ENCODE measurements around the gene SPNS2.

SPNS2 gene

GRCh38 chr17:4562015-4562969, 63.6 kb downstream of the SPNS2 start:
- Histone ChIP-seq H3K9me3 (ENCODE audit: severe bottlenecking) (no peaks in the 10 kb centered on the region), H3K27me3 (ENCODE audit: insufficient read depth, poor library complexity, severe bottlenecking) (no peaks in the 10 kb centered on the region), H3K36me3 (ENCODE audit: low read depth) (no peaks in the 10 kb centered on the region), H3K4me3 (ENCODE audit: severe bottlenecking) (no peak overlapping the region), H3K27ac (ENCODE audit: poor library complexity, severe bottlenecking) (no peak overlapping the region), H3K4me1 (ENCODE audit: insufficient read depth, poor library complexity, severe bottlenecking) (peaks cover 10% of the 10 kb centered on the region)
- no peak for TF ChIP-seq CTCF (IDR thresholded peaks at IDR 0.05; ENCODE audit: poor library complexity, severe bottlenecking)
- DNase-seq (ENCODE audit: low spot score) (no peak), ATAC-seq (ENCODE audit: low read depth) (no peak)

- H3K27ac ChIP-seq (ENCODE audit: poor library complexity, severe bottlenecking): no peak overlapping the region
- no peaks in the 10 kb centered on the region for H3K36me3 ChIP-seq (ENCODE audit: low read depth)
- H3K27me3 ChIP-seq (ENCODE audit: insufficient read depth, poor library complexity, severe bottlenecking): no peaks in the 10 kb centered on the region
- H3K9me3 ChIP-seq (ENCODE audit: severe bottlenecking): no peaks in the 10 kb centered on the region
- ATAC-seq (ENCODE audit: low read depth) (peak; percentile 80), DNase-seq (ENCODE audit: low spot score) (peak; percentile 69)
- peaks cover 6% of the 10 kb centered on the region for H3K4me1 ChIP-seq (ENCODE audit: insufficient read depth, poor library complexity, severe bottlenecking)
- no peak overlapping the region for H3K4me3 ChIP-seq (ENCODE audit: severe bottlenecking)
- TF ChIP-seq CTCF (IDR thresholded peaks at IDR 0.05; ENCODE audit: poor library complexity, severe bottlenecking): peak; percentile 88
Observed at GRCh38 chr17:4565209-4566141, 66.8 kb downstream of the SPNS2 start.

GRCh38 chr17:4566785-4567184, 68.1 kb downstream of the SPNS2 start:
- peak; percentile 83 for TF ChIP-seq CTCF (IDR thresholded peaks at IDR 0.05; ENCODE audit: poor library complexity, severe bottlenecking)
- H3K27ac ChIP-seq (ENCODE audit: poor library complexity, severe bottlenecking): no peak overlapping the region
- peak; percentile 81 for ATAC-seq (ENCODE audit: low read depth)
- peaks cover 5% of the 10 kb centered on the region for H3K4me1 ChIP-seq (ENCODE audit: insufficient read depth, poor library complexity, severe bottlenecking)
- H3K9me3 ChIP-seq (ENCODE audit: severe bottlenecking): no peaks in the 10 kb centered on the region
- H3K36me3 ChIP-seq (ENCODE audit: low read depth): no peaks in the 10 kb centered on the region
- H3K27me3 ChIP-seq (ENCODE audit: insufficient read depth, poor library complexity, severe bottlenecking): no peaks in the 10 kb centered on the region
- H3K4me3 ChIP-seq (ENCODE audit: severe bottlenecking): no peak overlapping the region
- no peak for DNase-seq (ENCODE audit: low spot score)

- H3K27ac ChIP-seq (ENCODE audit: poor library complexity, severe bottlenecking): no peak overlapping the region
- H3K27me3 ChIP-seq (ENCODE audit: insufficient read depth, poor library complexity, severe bottlenecking): no peaks in the 10 kb centered on the region
- DNase-seq (ENCODE audit: low spot score) (no peak), ATAC-seq (ENCODE audit: low read depth) (no peak)
- no peak overlapping the region for H3K4me3 ChIP-seq (ENCODE audit: severe bottlenecking)
- no peaks in the 10 kb centered on the region for H3K36me3 ChIP-seq (ENCODE audit: low read depth)
- no peaks in the 10 kb centered on the region for H3K9me3 ChIP-seq (ENCODE audit: severe bottlenecking)
- TF ChIP-seq CTCF (IDR thresholded peaks at IDR 0.05; ENCODE audit: poor library complexity, severe bottlenecking): no peak
- H3K4me1 ChIP-seq (ENCODE audit: insufficient read depth, poor library complexity, severe bottlenecking): no peaks in the 10 kb centered on the region
Observed at GRCh38 chr17:4569591-4569990, 70.9 kb downstream of the SPNS2 start.
